HepG2 (cell line): ENCODE data around the gene ADAMTS13. TPM values are rescaled to one million over a fixed set of nuclear protein-coding genes. Genes with fewer than 3 reads are reported as not detected.

ENCODE experiments used
- ATAC-seq: fragments of 200-7000 bp; cut with Tn5 transposase; 3 replicates; pipeline ENCODE4 v1.9.1; 2020; ENCODE audit warnings: mild to moderate bottlenecking, moderate library complexity
- BruUV-seq: library from RNA; stranded (reverse); fragments of 400-500 nt; replicated peaks from 2 replicates; lab custom pipeline; 2021; lab: Mats Ljungman, UMichigan
- CTCF ChIA-PET: fragments of 300-600 bp; formaldehyde crosslinking; extraction: SDS; loops from one replicate; lab custom pipeline; 2021; ENCODE audit warnings: low total read pairs, inconsistent platforms, low intra/inter-chr PET ratio; lab: Yijun Ruan, JAX
- POLR2A ChIA-PET: fragments of 350-600 bp; sonication (Branson Sonifier 250); formaldehyde crosslinking; loops from one replicate; lab custom pipeline; 2020; ENCODE audit warnings: antibody characterized with exemption, inconsistent platforms; lab: Yijun Ruan, JAX
- DNase-seq: peaks from one replicate; pipeline ENCODE4 v3.0.0-alpha.2; 2015; ENCODE audit warnings: low spot score
- FAIRE-seq: peaks from 3 replicates; lab custom pipeline; 2011; peaks lifted over from hg19 to GRCh38; lab: Jason Lieb, UNC
- H2AFZ ChIP-seq: one replicate; pipeline ENCODE4 v1.6.1; 2011; ENCODE audit warnings: low read length, inconsistent platforms
- H3K27ac ChIP-seq: fragments of 300-600 bp; 3 replicates; pipeline ENCODE4 v1.8.0; 2011; ENCODE audit warnings: mixed run types, mild to moderate bottlenecking, mixed read lengths, low read length, inconsistent platforms; ENCODE audit not compliant: insufficient read depth; ENCODE audit errors: extremely low read length
- H3K27me3 ChIP-seq, 2 experiments: fragments of 200-600 bp in 1 of 2; 2 replicates in 1 of 2; 3 replicates in 1 of 2; pipeline versions ENCODE4 v1.6.0 to v1.8.0; 2011; ENCODE audit warnings: low read length in 2 of 2, mild to moderate bottlenecking in 2 of 2, moderate library complexity in 2 of 2, inconsistent platforms in 1 of 2; ENCODE audit not compliant: insufficient read depth in 2 of 2, control insufficient read depth in 1 of 2
- H3K36me3 ChIP-seq, 2 experiments: fragments of 200-600 bp in 1 of 2; replicated peaks in 1 of 2; 2 replicates in 1 of 2; 3 replicates in 1 of 2; pipeline versions ENCODE4 v1.5.1 to v1.8.0; 2011; ENCODE audit warnings: low read length in 2 of 2, inconsistent platforms in 1 of 2; ENCODE audit not compliant: insufficient read depth in 2 of 2, control insufficient read depth in 1 of 2
- H3K4me1 ChIP-seq: 2 replicates; pipeline ENCODE4 v1.5.1; 2012; ENCODE audit warnings: low read length, inconsistent platforms; ENCODE audit not compliant: insufficient read depth
- H3K4me2 ChIP-seq: 2 replicates; pipeline ENCODE4 v1.6.0; 2011; ENCODE audit warnings: low read depth, low read length, inconsistent platforms
- H3K4me3 ChIP-seq, 3 experiments: fragments of 200-600 bp in 1 of 3; sonication (generic), shearing (Covaris generic) in 1 of 3; replicated peaks in 1 of 3; 2 replicates each; pipeline ENCODE4 v1.5.1; 2011 to 2016; ENCODE audit warnings: low read length in 3 of 3, inconsistent platforms in 2 of 3, low read depth in 2 of 3, mild to moderate bottlenecking in 2 of 3, control low read depth in 1 of 3, mixed read lengths in 1 of 3; ENCODE audit not compliant: insufficient read depth in 1 of 3
- H3K79me2 ChIP-seq: one replicate; pipeline ENCODE4 v1.6.1; 2011; ENCODE audit warnings: low read length, inconsistent platforms; ENCODE audit not compliant: insufficient read depth
- H3K9ac ChIP-seq: 2 replicates; pipeline ENCODE4 v1.6.0; 2011; ENCODE audit warnings: mild to moderate bottlenecking, low read depth, low read length, inconsistent platforms; ENCODE audit not compliant: insufficient read depth
- H3K9me3 ChIP-seq: 2 replicates; pipeline ENCODE4 v1.5.1; 2012; ENCODE audit warnings: mild to moderate bottlenecking, low read length
- H4K20me1 ChIP-seq: 2 replicates; pipeline ENCODE4 v1.6.0; 2011; ENCODE audit warnings: inconsistent platforms, mild to moderate bottlenecking, low read length, moderate library complexity; ENCODE audit not compliant: insufficient read depth
- CREB1 ChIP-seq, 2 experiments: fragments of 450-650 bp in 1 of 2; IDR thresholded peaks; 2 replicates each; pipeline ENCODE4 v1.6.1; 2016 to 2017; ENCODE audit warnings: control low read depth in 1 of 2, mild to moderate bottlenecking in 1 of 2, missing compliant biosample characterization in 1 of 2, missing genetic modification characterization in 1 of 2
- MAZ ChIP-seq, 2 experiments: sonication (generic) in 1 of 2; formaldehyde crosslinking in 1 of 2; IDR thresholded peaks; 2 replicates each; pipeline versions ENCODE4 v1.5.0 to v1.6.1; 2012 to 2020; ENCODE audit warnings: low read depth in 2 of 2, mild to moderate bottlenecking in 2 of 2, borderline replicate concordance in 1 of 2, improper control_type of control experiment in 1 of 2, low read length in 1 of 2, missing genetic modification reagents in 1 of 2, moderate library complexity in 1 of 2
- TMF1 ChIP-seq: sonication (generic); formaldehyde crosslinking; IDR thresholded peaks from 2 replicates; pipeline ENCODE4 v1.8.1; 2022; ENCODE audit warnings: low read depth, missing genetic modification reagents
- ZFY ChIP-seq: sonication (generic); formaldehyde crosslinking; IDR thresholded peaks from 2 replicates; pipeline ENCODE4 v1.4.0; 2020; ENCODE audit warnings: missing genetic modification reagents
- ZNF18 ChIP-seq: sonication (generic); formaldehyde crosslinking; IDR thresholded peaks from 2 replicates; pipeline ENCODE4 v1.8.0; 2022; ENCODE audit warnings: mild to moderate bottlenecking, missing genetic modification reagents; ENCODE audit not compliant: insufficient replicate concordance
- whole genome bisulfite sequencing: methylation state at CpG from one replicate; pipeline ENCODE4 v1.1.6; 2017; ENCODE audit warnings: low lambda C conversion rate; 5-methylcytosine and 5-hydroxymethylcytosine counted together
- in situ Hi-C: cut with HindIII; loops from 2 replicates; pipeline ENCODE4 v1.10.0; 2017; ENCODE audit warnings: low pct_unique_long_range_greater_than_20kb; ENCODE audit not compliant: extremely low pct_ligation_motif_present
- intact Hi-C: fragments of 100-400 bp; cut with micrococcal nuclease; formaldehyde crosslinking; loops from one replicate; pipeline ENCODE4 v1.10.0; 2022; ENCODE audit not compliant: unreplicated experiment
- polyA plus RNA-seq, 8 experiments: library from polyadenylated mRNA; depleted of rRNA in 3 of 8; stranded (reverse) in 7 of 8; unstranded in 1 of 8; fragments of >200 nt; fragmentation: Illumina TruSeq in 4 of 8; extraction: Trizol in 4 of 8; gene quantifications; 2 replicates each; pipeline versions ENCODE4 v1.2.1 to v1.2.3, GENCODE V29; 2011 to 2016; ENCODE audit warnings: low read depth in 4 of 8, missing spikeins in 1 of 8, mixed read lengths in 1 of 8; ENCODE audit not compliant: insufficient read depth in 1 of 8
- total RNA-seq, 5 experiments: library from RNA; depleted of rRNA; stranded (reverse); fragments of >200 nt; fragmentation: Illumina TruSeq; extraction: Trizol; gene quantifications; 2 replicates each; pipeline ENCODE4 v1.2.3, GENCODE V29; 2016; ENCODE audit warnings: low read depth in 1 of 5

Gene ADAMTS13
- total and polyA plus RNA-seq, 2 of the 13 experiments (the other 11 are each of a cell fraction or from before 2014, with no cell fraction given) = 0.91 to 4.5 TPM

- BruUV-seq = no TSS peak
- no peaks in the 10 kb centered on the region; a peak in 1 of 5 replicates for H3K27me3 ChIP-seq
- no peak overlapping the region for H3K4me2 ChIP-seq
- no peaks in the 10 kb centered on the region for H3K79me2 ChIP-seq
- no peak overlapping the region for H3K9ac ChIP-seq
- intact Hi-C loops (no loop called here), in situ Hi-C loops (no loop called here)
- no peaks in the 10 kb centered on the region for H3K9me3 ChIP-seq
- CTCF ChIA-PET = no interaction called here
- POLR2A ChIA-PET = interaction anchor here (1.8 kb wide), 1 partner anchor 30 kb away, joined by 9 read pairs; the partner anchor contains the start of gene CACFD1
- no peak for ATAC-seq
- no peak overlapping the region; a peak in 1 of 6 replicates for H3K4me3 ChIP-seq
- no peak overlapping the region for H2AFZ ChIP-seq
- no peak for FAIRE-seq
- 73% methylated on average over 18 of the region's 18 CpGs for WGBS
- H3K27ac ChIP-seq = no peak overlapping the region
- no peaks in the 10 kb centered on the region for H3K36me3 ChIP-seq
- TF ChIP-seq TMF1 (CRISPR knock-in tag) (0 out of 2 replicates have a peak, but pooled peaks have one; percentile 9), ZNF18 (CRISPR knock-in tag) (no peak), MAZ (IDR thresholded peaks at IDR 0.05; ENCODE audit: borderline replicate concordance, low read depth, low read length) (no peak), MAZ (CRISPR knock-in tag; IDR thresholded peaks at IDR 0.05; ENCODE audit: low read depth) (0 out of 2 replicates have a peak, but pooled peaks have one; percentile 12), CREB1 (IDR thresholded peaks at IDR 0.05) (no peak), CREB1 (CRISPR knock-in tag; IDR thresholded peaks at IDR 0.05) (no peak), ZFY (CRISPR knock-in tag) (peak; percentile 4; the same call in 1 of the 2 replicates)
- peaks cover 25% of the 10 kb centered on the region for H3K4me1 ChIP-seq
- DNase-seq = no peak
- H4K20me1 ChIP-seq = no peaks in the 10 kb centered on the region
Observed at GRCh38 chr9:133429214-133429613, 7.0 kb downstream of the ADAMTS13 start.
